GM12872 (cell line): Measurements from ENCODE around the gene SLC22A15.

Source experiments
- TF ChIP-seq, protein P1 (sequence below): IDR thresholded peaks from 3 replicates; pipeline ENCODE4 v1.5.1; 2011; ENCODE audit warnings: low read depth, mild to moderate bottlenecking, low read length, moderate library complexity; ENCODE audit not compliant: insufficient read depth

SLC22A15 gene

DNA sequence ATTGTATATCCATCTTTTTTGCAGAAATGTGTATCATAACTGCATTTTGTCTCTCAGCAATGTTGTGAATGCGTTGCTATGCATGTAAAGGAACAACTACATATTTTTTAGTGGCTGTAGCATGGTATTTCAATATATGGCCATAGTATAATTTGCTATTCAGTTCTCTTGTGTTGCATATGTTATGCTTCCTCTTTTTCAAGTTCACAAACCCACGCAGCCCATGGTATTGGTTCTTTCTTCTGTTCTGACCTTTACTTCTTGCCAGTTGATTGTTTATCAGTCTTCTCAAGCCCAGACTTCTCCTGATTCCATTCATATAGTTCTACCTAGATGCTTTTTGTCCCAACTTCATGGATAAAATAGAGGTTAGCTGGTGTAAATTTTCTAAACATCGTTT lies 6.1 kb downstream of the SLC22A15 start:
- TF ChIP-seq, protein P1, sequence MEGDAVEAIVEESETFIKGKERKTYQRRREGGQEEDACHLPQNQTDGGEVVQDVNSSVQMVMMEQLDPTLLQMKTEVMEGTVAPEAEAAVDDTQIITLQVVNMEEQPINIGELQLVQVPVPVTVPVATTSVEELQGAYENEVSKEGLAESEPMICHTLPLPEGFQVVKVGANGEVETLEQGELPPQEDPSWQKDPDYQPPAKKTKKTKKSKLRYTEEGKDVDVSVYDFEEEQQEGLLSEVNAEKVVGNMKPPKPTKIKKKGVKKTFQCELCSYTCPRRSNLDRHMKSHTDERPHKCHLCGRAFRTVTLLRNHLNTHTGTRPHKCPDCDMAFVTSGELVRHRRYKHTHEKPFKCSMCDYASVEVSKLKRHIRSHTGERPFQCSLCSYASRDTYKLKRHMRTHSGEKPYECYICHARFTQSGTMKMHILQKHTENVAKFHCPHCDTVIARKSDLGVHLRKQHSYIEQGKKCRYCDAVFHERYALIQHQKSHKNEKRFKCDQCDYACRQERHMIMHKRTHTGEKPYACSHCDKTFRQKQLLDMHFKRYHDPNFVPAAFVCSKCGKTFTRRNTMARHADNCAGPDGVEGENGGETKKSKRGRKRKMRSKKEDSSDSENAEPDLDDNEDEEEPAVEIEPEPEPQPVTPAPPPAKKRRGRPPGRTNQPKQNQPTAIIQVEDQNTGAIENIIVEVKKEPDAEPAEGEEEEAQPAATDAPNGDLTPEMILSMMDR, result no peak

DNA sequence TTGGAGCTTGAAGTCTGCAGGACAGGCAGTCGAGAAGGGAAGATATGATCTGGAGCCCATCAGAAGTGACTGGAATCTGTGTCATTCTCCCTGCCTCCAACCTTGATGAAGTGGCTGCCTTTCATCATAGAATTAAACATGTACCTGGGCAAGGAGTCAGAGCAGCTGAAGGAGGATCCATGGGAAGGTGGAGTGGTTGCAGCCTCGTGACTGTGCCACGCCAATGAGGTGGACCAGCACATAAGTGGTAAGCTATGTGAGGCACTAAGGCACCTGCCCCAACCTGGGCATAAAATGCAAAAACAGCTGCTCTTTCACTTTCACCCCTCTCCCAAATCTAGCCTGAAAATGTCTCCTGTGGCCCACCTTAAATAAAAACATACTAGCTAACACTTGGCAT lies 7.3 kb downstream of the SLC22A15 start:
- TF ChIP-seq, protein P1, result no peak

DNA sequence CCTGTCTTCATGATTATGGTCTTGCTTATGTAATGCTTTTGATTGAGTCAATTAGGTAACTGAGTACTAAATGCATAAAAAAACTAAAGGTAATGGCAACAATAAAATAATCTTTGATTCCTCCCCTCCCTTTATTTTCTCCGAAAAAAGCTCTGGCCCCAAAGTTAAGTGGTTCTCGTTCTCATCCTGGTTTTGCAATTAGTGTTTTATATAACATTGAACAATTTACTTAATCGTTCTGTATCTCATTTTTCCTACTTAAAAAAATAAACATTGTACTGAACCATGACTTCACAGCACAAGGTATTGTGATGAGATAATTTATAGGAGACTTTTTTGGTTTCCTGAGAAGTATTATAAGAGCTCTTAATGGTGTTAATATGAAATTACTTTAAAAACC lies 11.3 kb downstream of the SLC22A15 start:
- TF ChIP-seq, protein P1, result no peak

DNA sequence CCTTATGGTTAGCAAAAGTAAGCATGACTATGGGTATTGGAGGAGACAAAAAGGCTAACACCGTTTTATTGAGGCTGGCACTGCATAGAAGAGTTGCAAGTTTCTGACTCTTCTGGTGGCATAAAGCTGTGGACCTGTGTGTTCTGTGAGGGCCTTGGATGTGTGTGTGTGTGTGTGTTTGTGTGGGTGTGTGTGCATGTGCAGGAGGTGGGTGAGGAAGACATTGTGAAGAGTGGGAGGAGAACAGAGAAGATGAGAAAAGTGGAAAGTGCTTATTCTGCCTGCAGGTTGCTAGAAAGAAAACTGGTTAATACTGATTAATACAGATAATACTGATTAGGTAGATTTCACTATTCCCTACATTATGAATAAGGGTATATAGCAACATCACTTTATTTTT lies 12.6 kb downstream of the SLC22A15 start:
- TF ChIP-seq, protein P1, result no peak

DNA sequence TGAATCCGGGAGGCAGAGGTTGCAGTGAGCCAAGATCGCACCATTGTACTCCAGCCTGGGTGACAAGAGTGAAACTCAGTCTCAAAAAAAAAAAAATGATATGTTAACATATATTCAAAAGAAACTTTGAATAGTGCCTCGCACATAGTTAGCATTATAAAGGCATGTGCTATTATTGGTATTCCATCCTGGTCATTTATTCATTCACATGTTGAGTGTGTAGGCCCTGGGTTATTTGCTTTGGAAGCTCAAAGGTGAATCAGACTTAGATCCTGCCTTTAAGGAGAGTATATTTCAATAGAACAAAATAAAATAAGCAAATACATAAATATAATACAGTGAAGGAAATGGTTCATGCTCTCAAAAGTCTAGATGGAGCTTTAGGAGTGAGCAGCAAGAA lies 13.4 kb downstream of the SLC22A15 start:
- TF ChIP-seq, protein P1, result no peak

DNA sequence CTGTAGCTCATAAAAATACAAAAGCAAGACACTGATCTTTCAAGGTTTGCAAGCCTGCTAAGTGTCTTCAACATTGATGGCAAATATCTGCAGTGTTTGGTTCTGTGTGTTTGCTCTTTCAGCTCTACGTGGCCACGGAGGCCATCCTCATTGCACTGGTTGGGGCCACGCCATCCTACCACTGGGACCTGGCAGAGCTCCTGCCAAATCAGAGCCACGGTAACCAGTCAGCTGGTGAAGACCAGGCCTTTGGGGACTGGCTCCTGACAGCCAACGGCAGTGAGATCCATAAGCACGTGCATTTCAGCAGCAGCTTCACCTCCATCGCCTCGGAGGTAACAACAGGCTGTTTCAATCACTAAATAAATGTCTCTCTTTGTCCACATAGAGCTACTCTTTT lies 15.6 kb downstream of the SLC22A15 start:
- TF ChIP-seq, protein P1, result no peak

DNA sequence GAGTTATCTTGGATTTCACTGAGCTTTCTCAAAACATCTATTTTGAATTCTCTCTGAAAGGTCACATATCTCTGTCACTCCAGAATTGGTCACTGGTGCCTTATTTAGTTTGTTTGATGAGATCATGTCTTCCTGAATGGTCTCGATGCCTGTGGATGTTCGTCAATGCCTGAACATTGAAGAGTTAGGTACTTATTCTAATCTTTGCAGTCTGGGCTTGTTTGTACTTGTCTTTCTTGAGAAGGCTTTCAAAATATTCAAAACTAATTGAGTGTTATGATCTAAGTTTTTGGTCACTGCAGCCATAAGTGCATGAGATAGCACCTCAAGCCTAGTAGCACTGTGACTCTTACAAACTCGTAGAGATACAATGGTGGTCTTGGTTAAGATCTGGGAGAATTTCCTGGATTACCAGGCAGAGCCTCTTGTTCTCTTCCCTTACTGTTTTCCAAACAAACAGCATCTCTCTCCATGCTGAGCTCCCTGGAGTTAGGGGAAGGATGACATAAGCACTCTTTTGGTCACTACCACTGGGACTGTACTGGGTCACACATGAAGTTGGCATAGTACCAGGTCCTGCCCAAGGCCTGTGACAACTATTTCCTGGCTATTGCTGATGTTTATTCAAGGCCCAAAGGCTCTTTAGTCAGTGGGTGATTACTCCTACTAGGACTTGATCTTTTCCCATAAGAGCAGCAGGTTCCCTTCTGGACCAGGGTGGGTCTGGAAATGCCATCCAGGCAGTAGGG lies 25.6 kb downstream of the SLC22A15 start:
- TF ChIP-seq, protein P1, result no peak
